Measurements from ENCODE around the gene ENDOU. TPM values are rescaled to one million over a fixed set of nuclear protein-coding genes. Genes with fewer than 3 reads are reported as not detected.

ENDOU gene
- total RNA-seq, 1 experiment from 2014 or later, result not detected

- intact Hi-C loops (cut with micrococcal nuclease), result no loop called here
- no peak overlapping the region for H3K27ac Mint-ChIP-seq (ENCODE audit: low read depth, unreplicated experiment)
- ChIA-PET POLR2A (interaction anchor here (0.8 kb wide), 1 partner anchor 9 kb away, joined by 3 read pairs; no protein-coding TSS in a partner anchor), CTCF (interaction anchor here (0.6 to 6.1 kb wide), 8 partner anchors 20 to 97 kb away, joined by 3 to 69 read pairs (median 4); no protein-coding TSS in a partner anchor)
- DNase-seq (ENCODE audit: unreplicated experiment), result no peak
- TF ChIP-seq CTCF (IDR thresholded peaks at IDR 0.05; ENCODE audit: unreplicated experiment), result no peak
- peaks cover under 1% of the 10 kb centered on the region for H3K4me1 Mint-ChIP-seq (ENCODE audit: insufficient read depth, unreplicated experiment)
- peaks cover 17% of the 10 kb centered on the region for H3K27me3 Mint-ChIP-seq (ENCODE audit: insufficient read depth, unreplicated experiment)
- H3K9me3 Mint-ChIP-seq (ENCODE audit: unreplicated experiment), result no peaks in the 10 kb centered on the region
- BruUV-seq (replicated peaks), result no TSS peak
- no peak overlapping the region for H3K4me3 Mint-ChIP-seq (ENCODE audit: unreplicated experiment)
- H3K36me3 Mint-ChIP-seq (ENCODE audit: insufficient read depth, unreplicated experiment), result peaks cover 4% of the 10 kb centered on the region
Measured at GRCh38 chr12:47746523-47746922, 21.2 kb upstream of the ENDOU start.

GRCh38 chr12:47746073-47746472 lies 20.8 kb upstream of the ENDOU start:
- Mint-ChIP-seq H3K36me3 (ENCODE audit: insufficient read depth, unreplicated experiment) (no peaks in the 10 kb centered on the region), H3K4me1 (ENCODE audit: insufficient read depth, unreplicated experiment) (peaks cover 5% of the 10 kb centered on the region), H3K4me3 (ENCODE audit: unreplicated experiment) (no peak overlapping the region), H3K27ac (ENCODE audit: low read depth, unreplicated experiment) (no peak overlapping the region), H3K27me3 (ENCODE audit: insufficient read depth, unreplicated experiment) (peaks cover 17% of the 10 kb centered on the region), H3K9me3 (ENCODE audit: unreplicated experiment) (no peaks in the 10 kb centered on the region)
- intact Hi-C loops (cut with micrococcal nuclease), result no loop called here
- TF ChIP-seq CTCF (IDR thresholded peaks at IDR 0.05; ENCODE audit: unreplicated experiment), result no peak
- ChIA-PET POLR2A (interaction anchor here (4.9 kb wide), 1 partner anchor 30 kb away, joined by 25 read pairs; no protein-coding TSS in a partner anchor), CTCF (interaction anchor here (1.1 to 6.1 kb wide), 7 partner anchors 17 to 94 kb away, joined by 3 to 173 read pairs (median 9); partner anchors contain the start of gene ENDOU)
- no TSS peak for BruUV-seq (replicated peaks)
- DNase-seq (ENCODE audit: unreplicated experiment), result no peak

- ChIA-PET POLR2A (interaction anchor here (0.7 to 4.9 kb wide), 2 partner anchors 30 to 83 kb away, joined by 3 to 25 read pairs; no protein-coding TSS in a partner anchor), CTCF (interaction anchor here (0.6 to 7.8 kb wide), 11 partner anchors 9 to 558 kb away, joined by 3 to 843 read pairs (median 69); partner anchors contain the start of genes ENDOU, RAPGEF3 and SLC48A1)
- H3K4me3 Mint-ChIP-seq (ENCODE audit: unreplicated experiment), result no peak overlapping the region
- no TSS peak for BruUV-seq (replicated peaks)
- no peaks in the 10 kb centered on the region for H3K36me3 Mint-ChIP-seq (ENCODE audit: insufficient read depth, unreplicated experiment)
- peaks cover 6% of the 10 kb centered on the region for H3K4me1 Mint-ChIP-seq (ENCODE audit: insufficient read depth, unreplicated experiment)
- H3K27me3 Mint-ChIP-seq (ENCODE audit: insufficient read depth, unreplicated experiment), result peaks cover 17% of the 10 kb centered on the region
- DNase-seq (ENCODE audit: unreplicated experiment), result no peak
- intact Hi-C loops (cut with micrococcal nuclease), result no loop called here
- TF ChIP-seq CTCF (IDR thresholded peaks at IDR 0.05; ENCODE audit: unreplicated experiment), result no peak
- H3K27ac Mint-ChIP-seq (ENCODE audit: low read depth, unreplicated experiment), result no peak overlapping the region
- no peaks in the 10 kb centered on the region for H3K9me3 Mint-ChIP-seq (ENCODE audit: unreplicated experiment)
Measured at GRCh38 chr12:47745485-47746041, 20.3 kb upstream of the ENDOU start.

GRCh38 chr12:47744778-47745436 lies 19.6 kb upstream of the ENDOU start:
- Mint-ChIP-seq H3K4me3 (ENCODE audit: unreplicated experiment) (no peak overlapping the region), H3K36me3 (ENCODE audit: insufficient read depth, unreplicated experiment) (no peaks in the 10 kb centered on the region), H3K27me3 (ENCODE audit: insufficient read depth, unreplicated experiment) (peaks cover 17% of the 10 kb centered on the region), H3K27ac (ENCODE audit: low read depth, unreplicated experiment) (no peak overlapping the region), H3K9me3 (ENCODE audit: unreplicated experiment) (no peaks in the 10 kb centered on the region), H3K4me1 (ENCODE audit: insufficient read depth, unreplicated experiment) (peaks cover 6% of the 10 kb centered on the region)
- ChIA-PET POLR2A (interaction anchor here (0.7 to 4.9 kb wide), 9 partner anchors 9 to 94 kb away, joined by 3 to 35 read pairs (median 3); partner anchors contain the start of gene HDAC7), CTCF (interaction anchor here (0.6 to 7.8 kb wide), 21 partner anchors 9 to 1275 kb away, joined by 3 to 843 read pairs (median 6); partner anchors contain the start of genes ENDOU, HDAC7, RAPGEF3 and SLC48A1)
- DNase-seq (ENCODE audit: unreplicated experiment), result no peak
- intact Hi-C loops (cut with micrococcal nuclease), result no loop called here
- no peak for TF ChIP-seq CTCF (IDR thresholded peaks at IDR 0.05; ENCODE audit: unreplicated experiment)
- BruUV-seq (replicated peaks), result no TSS peak
